ENCODE measurements around the gene UFD1. TPM values are rescaled to one million over a fixed set of nuclear protein-coding genes. Genes with fewer than 3 reads are reported as not detected.

UFD1 gene
- total and polyA plus RNA-seq, 9 of the 15 experiments (the other 6 are each of a cell fraction or from before 2014, with no cell fraction given) = 238 to 645 (median 363) TPM

GRCh38 chr22:19407649-19408606 is 71.1 kb downstream of the UFD1 start (continued):
- TF ChIP-seq ATF7 (IDR thresholded peaks at IDR 0.05) = peak; percentile 81
- no peak for TF ChIP-seq ZC3H4 (CRISPR knock-in tag; IDR thresholded peaks at IDR 0.05; ENCODE audit: borderline replicate concordance)
- TF ChIP-seq MTA1 (IDR thresholded peaks at IDR 0.05; ENCODE audit: borderline replicate concordance) = no peak
- TF ChIP-seq SIRT6 (IDR thresholded peaks at IDR 0.05; ENCODE audit: low read depth, low read length) = no peak
- TF ChIP-seq ZBTB40 (IDR thresholded peaks at IDR 0.05) = no peak
- no peak for TF ChIP-seq ZBTB40 (CRISPR knock-in tag; IDR thresholded peaks at IDR 0.05)
- no peak for TF ChIP-seq BRF1 (IDR thresholded peaks at IDR 0.05; ENCODE audit: borderline replicate concordance, extremely low read depth, insufficient read length)
- no peak for TF ChIP-seq ZBTB26 (CRISPR knock-in tag; IDR thresholded peaks at IDR 0.05)
- TF ChIP-seq ZBTB1 (CRISPR knock-in tag; IDR thresholded peaks at IDR 0.05; ENCODE audit: borderline replicate concordance, low read depth) = no peak
- no peak for TF ChIP-seq CCAR2 (IDR thresholded peaks at IDR 0.05; ENCODE audit: low read depth, low read length)
- TF ChIP-seq ADNP (tag; IDR thresholded peaks at IDR 0.05) = no peak
- TF ChIP-seq ZNF184 (CRISPR knock-in tag; IDR thresholded peaks at IDR 0.05) = no peak
- peak; percentile 71 for TF ChIP-seq MTA3 (IDR thresholded peaks at IDR 0.05; ENCODE audit: borderline replicate concordance)
- no peak for TF ChIP-seq RFX7 (CRISPR knock-in tag; IDR thresholded peaks at IDR 0.05)
- TF ChIP-seq ZNF280B (CRISPR knock-in tag; IDR thresholded peaks at IDR 0.05) = no peak
- peak; percentile 47; the same call in 1 of the 2 replicates for TF ChIP-seq ZNF707 (CRISPR knock-in tag; conservative IDR thresholded peaks at IDR 0.05)
